ENCODE results near the gene DIRAS2. TPM values are rescaled to one million over a fixed set of nuclear protein-coding genes. Genes with fewer than 3 reads are reported as not detected.
A peak's percentile ranks its signal among the peaks of the same experiment; 100 is the strongest.

The DIRAS2 gene
- polyA plus RNA-seq (2011; rRNA removed): not detected in 2 replicates
- not detected in 2 replicates for polyA minus RNA-seq (2011; rRNA and poly(A)+ RNA removed)

- Histone ChIP-seq H3K27me3 (ENCODE audit: control insufficient read depth, insufficient read depth, low read length) (peaks cover 4% of the 10 kb centered on the region), H3K36me3 (ENCODE audit: control insufficient read depth, insufficient read depth, low read length) (no peaks in the 10 kb centered on the region), H3K4me3 (ENCODE audit: low read depth, low read length) (peak within 1 kb of the TSS; percentile 38)
- POLR2A ChIA-PET: no interaction called here
- CTCF ChIA-PET: interaction anchor here (0.6 to 0.9 kb wide), 2 partner anchors 416 to 1045 kb away, joined by 3 read pairs; no protein-coding TSS in a partner anchor
- TF ChIP-seq CTCF (IDR thresholded peaks at IDR 0.05; ENCODE audit: insufficient read depth, low read depth, low read length): peak; percentile 46
- no peak for DNase-seq (ENCODE audit: low read depth)
Measured at GRCh38 chr9:90642570-90643539, at the start of gene DIRAS2. DIRAS2 (minus strand) TSS chr9:90642824; CDS start chr9:90613827, 28,997 bp downstream.

GRCh38 chr9:90684736-90685135 lies 42.1 kb upstream of the DIRAS2 start:
- DNase-seq (ENCODE audit: low read depth): no peak
- Histone ChIP-seq H3K27me3 (ENCODE audit: control insufficient read depth, insufficient read depth, low read length) (no peaks in the 10 kb centered on the region), H3K4me3 (ENCODE audit: low read depth, low read length) (no peak overlapping the region), H3K36me3 (ENCODE audit: control insufficient read depth, insufficient read depth, low read length) (no peaks in the 10 kb centered on the region)
- POLR2A ChIA-PET: no interaction called here
- CTCF ChIA-PET: no interaction called here
- TF ChIP-seq CTCF (IDR thresholded peaks at IDR 0.05; ENCODE audit: insufficient read depth, low read depth, low read length): no peak

- POLR2A ChIA-PET: no interaction called here
- CTCF ChIA-PET: no interaction called here
- H3K36me3 ChIP-seq (ENCODE audit: control insufficient read depth, insufficient read depth, low read length): no peaks in the 10 kb centered on the region
- H3K27me3 ChIP-seq (ENCODE audit: control insufficient read depth, insufficient read depth, low read length): no peaks in the 10 kb centered on the region
- TF ChIP-seq CTCF (IDR thresholded peaks at IDR 0.05; ENCODE audit: insufficient read depth, low read depth, low read length): no peak
- H3K4me3 ChIP-seq (ENCODE audit: low read depth, low read length): no peak overlapping the region
- DNase-seq (ENCODE audit: low read depth): no peak
Measured at GRCh38 chr9:90684106-90684505, 41.5 kb upstream of the DIRAS2 start.

GRCh38 chr9:90680534-90680933 lies 37.9 kb upstream of the DIRAS2 start:
- TF ChIP-seq CTCF (IDR thresholded peaks at IDR 0.05; ENCODE audit: insufficient read depth, low read depth, low read length): no peak
- H3K27me3 ChIP-seq (ENCODE audit: control insufficient read depth, insufficient read depth, low read length): no peaks in the 10 kb centered on the region
- H3K36me3 ChIP-seq (ENCODE audit: control insufficient read depth, insufficient read depth, low read length): no peaks in the 10 kb centered on the region
- no peak for DNase-seq (ENCODE audit: low read depth)
- no peak overlapping the region for H3K4me3 ChIP-seq (ENCODE audit: low read depth, low read length)
- ChIA-PET CTCF (no interaction called here), POLR2A (no interaction called here)

- no peak for TF ChIP-seq CTCF (IDR thresholded peaks at IDR 0.05; ENCODE audit: insufficient read depth, low read depth, low read length)
- ChIA-PET CTCF (no interaction called here), POLR2A (no interaction called here)
- no peak for DNase-seq (ENCODE audit: low read depth)
- no peaks in the 10 kb centered on the region for H3K27me3 ChIP-seq (ENCODE audit: control insufficient read depth, insufficient read depth, low read length)
- no peaks in the 10 kb centered on the region for H3K36me3 ChIP-seq (ENCODE audit: control insufficient read depth, insufficient read depth, low read length)
- no peak overlapping the region for H3K4me3 ChIP-seq (ENCODE audit: low read depth, low read length)
Measured at GRCh38 chr9:90665072-90665471, 22.4 kb upstream of the DIRAS2 start.
